Neuronal stem cell (in vitro differentiated cells): Measurements from ENCODE around the gene DENND4B.
"Not testable (repeated sequence)": the region's sequence is repeated elsewhere in the genome, so short reads cannot be mapped to it uniquely, and the experiment has no call there.

ENCODE experiments used
- DNase-seq: peaks from one replicate; pipeline ENCODE4 v3.0.0-alpha.2; 2013; ENCODE audit warnings: low spot score
- H2AFZ ChIP-seq: one replicate; pipeline ENCODE4 v1.6.1; 2013; ENCODE audit warnings: mild to moderate bottlenecking, low read length, inconsistent platforms
- H2AK5ac ChIP-seq: 2 replicates; pipeline ENCODE4 v1.6.1; 2013; ENCODE audit warnings: low read depth, mild to moderate bottlenecking, inconsistent platforms, low read length, moderate library complexity, mixed read lengths
- H2BK120ac ChIP-seq: 2 replicates; pipeline ENCODE4 v1.6.1; 2013; ENCODE audit warnings: low read depth, mild to moderate bottlenecking, inconsistent platforms, low read length, moderate library complexity, mixed read lengths
- H2BK12ac ChIP-seq: one replicate; pipeline ENCODE4 v1.6.1; 2013; ENCODE audit warnings: low read length, inconsistent platforms
- H2BK15ac ChIP-seq: 2 replicates; pipeline ENCODE4 v1.6.1; 2013; ENCODE audit warnings: mild to moderate bottlenecking, low read length, inconsistent platforms, mixed read lengths
- H2BK5ac ChIP-seq: one replicate; pipeline ENCODE4 v1.6.1; 2013; ENCODE audit warnings: inconsistent platforms, mild to moderate bottlenecking, low read length, moderate library complexity
- H3K14ac ChIP-seq: one replicate; pipeline ENCODE4 v1.6.1; 2013; ENCODE audit warnings: low read length, inconsistent platforms
- H3K18ac ChIP-seq: 2 replicates; pipeline ENCODE4 v1.6.1; 2013; ENCODE audit warnings: low read length, inconsistent platforms
- H3K23ac ChIP-seq: 2 replicates; pipeline ENCODE4 v1.6.1; 2013; ENCODE audit warnings: low read depth, mild to moderate bottlenecking, mixed read lengths, low read length, inconsistent platforms; ENCODE audit not compliant: poor library complexity
- H3K27ac ChIP-seq: replicated peaks from 3 replicates; pipeline ENCODE4 v1.5.1; 2013; ENCODE audit warnings: low read length, inconsistent platforms
- H3K27me3 ChIP-seq, 3 experiments: 2 replicates each; pipeline ENCODE4 v1.6.1; 2013; ENCODE audit warnings: low read length in 3 of 3, mild to moderate bottlenecking in 2 of 3, inconsistent platforms in 1 of 3, low read depth in 1 of 3, mixed read lengths in 1 of 3, moderate library complexity in 1 of 3; ENCODE audit not compliant: control insufficient read depth in 3 of 3, insufficient read depth in 3 of 3
- H3K36me3 ChIP-seq, 2 donors: replicated peaks in 1 of 2; 2 replicates each; pipeline ENCODE4 v1.6.1; 2013; ENCODE audit warnings: low read length in 2 of 2; ENCODE audit not compliant: control insufficient read depth in 2 of 2, insufficient read depth in 2 of 2
- H3K4ac ChIP-seq: 2 replicates; pipeline ENCODE4 v1.6.1; 2013; ENCODE audit warnings: inconsistent platforms, mild to moderate bottlenecking, low read length, moderate library complexity
- H3K4me1 ChIP-seq, 2 donors: 1 replicate in 1 of 2; 2 replicates in 1 of 2; pipeline ENCODE4 v1.6.1; 2013; ENCODE audit warnings: low read length in 2 of 2, low read depth in 1 of 2; ENCODE audit not compliant: control insufficient read depth in 2 of 2, insufficient read depth in 1 of 2
- H3K4me2 ChIP-seq: one replicate; pipeline ENCODE4 v1.6.1; 2013; ENCODE audit warnings: mild to moderate bottlenecking, low read length, inconsistent platforms; ENCODE audit not compliant: insufficient read depth, poor library complexity, severe bottlenecking
- H3K4me3 ChIP-seq, 2 donors: 2 replicates each; pipeline ENCODE4 v1.5.1; 2013; ENCODE audit warnings: low read length in 2 of 2, mild to moderate bottlenecking in 2 of 2, inconsistent platforms in 1 of 2, moderate library complexity in 1 of 2
- H3K79me1 ChIP-seq: one replicate; pipeline ENCODE4 v1.6.1; 2013; ENCODE audit warnings: low read depth, mild to moderate bottlenecking, inconsistent platforms, low read length, moderate library complexity
- H3K9ac ChIP-seq: one replicate; pipeline ENCODE4 v1.6.1; 2013; ENCODE audit warnings: mild to moderate bottlenecking, low read depth, low read length, inconsistent platforms; ENCODE audit not compliant: poor library complexity
- H3K9me3 ChIP-seq, 2 donors: replicated peaks in 1 of 2; 2 replicates each; pipeline versions ENCODE3 to v1.6.1; 2013; ENCODE audit warnings: low read length in 2 of 2, mild to moderate bottlenecking in 2 of 2, inconsistent platforms in 1 of 2, low read depth in 1 of 2, mixed read lengths in 1 of 2, moderate library complexity in 1 of 2; ENCODE audit not compliant: control insufficient read depth in 2 of 2, insufficient read depth in 1 of 2
- H4K8ac ChIP-seq: one replicate; pipeline ENCODE4 v1.6.1; 2013; ENCODE audit warnings: low read depth, mild to moderate bottlenecking, inconsistent platforms, low read length, moderate library complexity
- H4K91ac ChIP-seq: one replicate; pipeline ENCODE4 v1.6.1; 2013; ENCODE audit warnings: low read length, low read depth, mild to moderate bottlenecking, inconsistent platforms; ENCODE audit not compliant: poor library complexity
- WGBS, 2 donors: extraction: QIAGEN DNeasy Blood & Tissue Kit; methylation state at CpG; one replicate each; pipeline ENCODE4 v1.1.7; 2013; ENCODE audit warnings: missing lambda C conversion rate in 2 of 2, mixed read lengths in 1 of 2; ENCODE audit not compliant: insufficient read length in 2 of 2, insufficient replicate concordance in 1 of 2; ENCODE audit errors: extremely low coverage in 2 of 2; 5-methylcytosine and 5-hydroxymethylcytosine counted together

DENND4B gene

GRCh38 chr1:153912349-153912748 lies 34.2 kb downstream of the DENND4B start:
- Histone ChIP-seq H3K4me1 (no peaks in the 10 kb centered on the region), H3K4ac (no peak overlapping the region)

GRCh38 chr1:153910560-153910959 lies 36.0 kb downstream of the DENND4B start:
- not testable (repeated sequence) for H3K14ac ChIP-seq, H3K18ac ChIP-seq, H2AK5ac ChIP-seq, H2BK12ac ChIP-seq, H2BK120ac ChIP-seq, H2BK15ac ChIP-seq, H3K9me3 ChIP-seq, H4K8ac ChIP-seq, H2BK5ac ChIP-seq, H3K4me2 ChIP-seq, H3K27me3 ChIP-seq, H3K23ac ChIP-seq, H3K79me1 ChIP-seq, H3K4me3 ChIP-seq, H2AFZ ChIP-seq, H3K4ac ChIP-seq, H3K9ac ChIP-seq, H3K4me1 ChIP-seq, H3K27ac ChIP-seq, DNase-seq, H4K91ac ChIP-seq
- peaks cover 0 to 36% of the 10 kb centered on the region in 2 donors for H3K36me3 ChIP-seq
- WGBS, 2 donors, result no CpG with 5 or more reads among the region's 6 CpGs

More at GRCh38 chr1:153912349-153912748, 34.2 kb downstream of the DENND4B start:
- no peak overlapping the region for H2BK120ac ChIP-seq
- H3K14ac ChIP-seq, result no peak overlapping the region
- no peak overlapping the region for H4K91ac ChIP-seq
- no peak overlapping the region for H3K9ac ChIP-seq
- H3K27me3 ChIP-seq, result no peaks in the 10 kb centered on the region
- H3K23ac ChIP-seq, result no peak overlapping the region
- DNase-seq, result no peak
- peaks cover 0 to 2% of the 10 kb centered on the region in 2 donors for H3K9me3 ChIP-seq
- no peak overlapping the region for H3K4me2 ChIP-seq
- H2AK5ac ChIP-seq, result no peak overlapping the region
- WGBS, 2 donors, result no CpG with 5 or more reads among the region's 2 CpGs
- H2BK5ac ChIP-seq, result no peak overlapping the region
- H2BK12ac ChIP-seq, result no peak overlapping the region
- H3K27ac ChIP-seq, result no peak overlapping the region
- no peak overlapping the region for H3K4me3 ChIP-seq
- no peak overlapping the region for H2AFZ ChIP-seq
- peaks cover 0 to 35% of the 10 kb centered on the region in 2 donors for H3K36me3 ChIP-seq
- H2BK15ac ChIP-seq, result no peak overlapping the region
- no peak overlapping the region for H3K18ac ChIP-seq
- H4K8ac ChIP-seq, result no peak overlapping the region
- peaks cover 5% of the 10 kb centered on the region for H3K79me1 ChIP-seq

- Histone ChIP-seq H3K23ac (no peak overlapping the region), H4K8ac (no peak overlapping the region), H2BK120ac (no peak overlapping the region), H3K9ac (no peak overlapping the region), H4K91ac (no peak overlapping the region), H3K9me3 (peaks cover 0 to 11% of the 10 kb centered on the region in 2 donors), H2AFZ (no peak overlapping the region), H3K4ac (no peak overlapping the region), H3K4me1 (no peaks in the 10 kb centered on the region), H3K4me2 (no peak overlapping the region), H3K36me3 (peaks cover 2 to 34% of the 10 kb centered on the region in 2 donors), H3K4me3 (no peak overlapping the region), H2BK5ac (no peak overlapping the region), H3K27ac (no peak overlapping the region), H3K18ac (no peak overlapping the region), H2BK12ac (no peak overlapping the region), H3K14ac (no peak overlapping the region), H2AK5ac (no peak overlapping the region), H2BK15ac (no peak overlapping the region), H3K79me1 (peaks cover 8% of the 10 kb centered on the region), H3K27me3 (no peaks in the 10 kb centered on the region)
- WGBS, 2 donors, result no CpG with 5 or more reads among the region's 6 CpGs
- DNase-seq, result no peak
Measured at GRCh38 chr1:153908071-153908470, 38.4 kb downstream of the DENND4B start.

- Histone ChIP-seq H3K4ac (no peak overlapping the region), H3K79me1 (peaks cover 8% of the 10 kb centered on the region), H2BK12ac (no peak overlapping the region), H2AFZ (no peak overlapping the region), H3K4me2 (no peak overlapping the region), H3K4me3 (no peak overlapping the region), H3K36me3 (peaks cover 2 to 34% of the 10 kb centered on the region in 2 donors), H3K9ac (no peak overlapping the region), H2AK5ac (no peak overlapping the region), H3K14ac (no peak overlapping the region), H2BK15ac (no peak overlapping the region), H3K4me1 (no peaks in the 10 kb centered on the region), H3K27me3 (no peaks in the 10 kb centered on the region), H3K18ac (no peak overlapping the region), H2BK120ac (no peak overlapping the region), H2BK5ac (no peak overlapping the region), H4K8ac (no peak overlapping the region), H3K23ac (no peak overlapping the region), H4K91ac (no peak overlapping the region), H3K27ac (no peak overlapping the region), H3K9me3 (peaks cover 0 to 11% of the 10 kb centered on the region in 2 donors)
- no peak for DNase-seq
- WGBS, 2 donors, result no CpG with 5 or more reads among the region's 6 CpGs
Measured at GRCh38 chr1:153907134-153907533, 39.4 kb downstream of the DENND4B start.
